HL-60 (cell line): ENCODE results near the gene PTH2.
"Not testable (repeated sequence)": the region's sequence is repeated elsewhere in the genome, so short reads cannot be mapped to it uniquely, and the experiment has no call there.

Experiments used
- DNase-seq, 2 experiments: peaks; one replicate each; pipeline ENCODE4 v3.0.0-alpha.2; 2010 to 2020; ENCODE audit warnings: low read depth in 1 of 2, low spot score in 1 of 2
- H3K27ac ChIP-seq: fragments of 250-450 bp; sonication (Bioruptor Pico); replicated peaks from 2 replicates; pipeline ENCODE4 v1.5.1; 2020; ENCODE audit warnings: mild to moderate bottlenecking, moderate library complexity
- H3K27me3 ChIP-seq: fragments of 250-450 bp; sonication (Bioruptor Pico); 2 replicates; pipeline ENCODE4 v1.5.1; 2021; ENCODE audit warnings: mild to moderate bottlenecking, moderate library complexity; ENCODE audit not compliant: insufficient read depth, poor library complexity, severe bottlenecking
- H3K4me3 ChIP-seq: replicated peaks from 2 replicates; pipeline ENCODE4 v1.5.1; 2011; ENCODE audit warnings: mild to moderate bottlenecking, control low read depth, low read length; ENCODE audit not compliant: insufficient read depth
- GABPA ChIP-seq: IDR thresholded peaks from 2 replicates; pipeline ENCODE4 v1.6.1; 2012; ENCODE audit warnings: low read depth
- POLR2AphosphoS5 ChIP-seq: IDR thresholded peaks from 2 replicates; pipeline ENCODE4 v1.6.1; 2012; ENCODE audit warnings: low read depth
- REST ChIP-seq: IDR thresholded peaks from 2 replicates; pipeline ENCODE4 v1.6.1; 2012; ENCODE audit warnings: low read depth; ENCODE audit not compliant: insufficient replicate concordance
- SPI1 ChIP-seq: IDR thresholded peaks from 2 replicates; pipeline ENCODE4 v1.6.1; 2012; ENCODE audit warnings: low read depth, mild to moderate bottlenecking, borderline replicate concordance

The PTH2 gene

GRCh38 chr19:49374665-49375434, 48.4 kb downstream of the PTH2 start:
- Histone ChIP-seq H3K27ac (no peak overlapping the region), H3K27me3 (no peaks in the 10 kb centered on the region), H3K4me3 (no peak overlapping the region)
- no peak for DNase-seq
- TF ChIP-seq POLR2AphosphoS5: no peak
- TF ChIP-seq REST: no peak
- no peak for TF ChIP-seq SPI1
- no peak for TF ChIP-seq GABPA

- not testable (repeated sequence) for H3K27me3 ChIP-seq, H3K27ac ChIP-seq, H3K4me3 ChIP-seq, DNase-seq
These were observed 50.1 kb downstream of the PTH2 start for GRCh38 chr19:49373174-49373573.
